Occipital lobe (tissue), 2 donors: ENCODE measurements around the gene MYO3B. TPM values are rescaled to one million over a fixed set of nuclear protein-coding genes. Genes with fewer than 3 reads are reported as not detected.
"Not testable (repeated sequence)": the region's sequence is repeated elsewhere in the genome, so short reads cannot be mapped to it uniquely, and the experiment has no call there.

ENCODE experiments used
- DNase-seq: peaks from one replicate; lab custom pipeline; 2025; lab: John Stamatoyannopoulos, UW
- total RNA-seq: library from RNA; depleted of rRNA; stranded (reverse); fragments of >200 nt; gene quantifications from one replicate; pipeline ENCODE4 v1.2.3, GENCODE V29; 2014

Gene MYO3B
- total RNA-seq, 1 donor from 2014 or later = 0.16 TPM

DNA sequence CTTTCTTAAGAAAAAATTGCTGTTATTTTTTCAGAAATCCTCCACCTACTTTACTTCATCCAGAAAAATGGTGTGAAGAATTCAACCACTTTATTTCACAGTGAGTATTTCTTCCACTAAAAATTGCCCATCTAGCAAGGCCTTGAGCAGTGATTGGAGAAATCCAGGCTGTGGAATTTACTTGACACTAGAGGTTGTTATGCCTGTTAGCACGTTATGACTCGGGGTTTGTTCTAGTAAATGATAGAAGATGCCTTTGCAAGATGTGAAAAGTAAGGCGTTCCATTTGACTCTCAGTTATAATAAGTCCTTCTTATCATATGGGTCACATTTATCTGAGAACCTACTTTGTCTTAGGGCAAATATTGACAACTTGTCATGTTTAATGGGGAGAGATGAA, 157.4 kb downstream of the MYO3B start:
- no peak for DNase-seq

DNA sequence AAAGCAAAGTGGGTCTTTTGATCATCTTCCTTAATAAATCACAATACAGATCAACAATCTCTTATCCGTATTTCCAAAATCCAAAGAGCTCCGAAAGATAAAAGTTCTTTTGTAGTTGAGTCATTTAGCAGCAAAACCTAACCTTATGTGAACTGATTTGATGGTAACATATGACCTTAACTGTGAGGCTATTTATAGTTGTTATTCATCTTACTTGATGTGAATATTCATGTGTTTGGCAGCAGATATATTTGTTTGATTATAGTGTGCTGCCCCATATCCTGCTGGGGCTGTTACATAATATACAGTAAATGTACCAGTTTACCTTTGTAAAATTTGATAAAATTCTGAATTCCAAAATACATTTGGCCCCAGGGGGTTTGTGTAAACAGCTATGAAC, 158.5 kb downstream of the MYO3B start:
- DNase-seq = no peak

DNA sequence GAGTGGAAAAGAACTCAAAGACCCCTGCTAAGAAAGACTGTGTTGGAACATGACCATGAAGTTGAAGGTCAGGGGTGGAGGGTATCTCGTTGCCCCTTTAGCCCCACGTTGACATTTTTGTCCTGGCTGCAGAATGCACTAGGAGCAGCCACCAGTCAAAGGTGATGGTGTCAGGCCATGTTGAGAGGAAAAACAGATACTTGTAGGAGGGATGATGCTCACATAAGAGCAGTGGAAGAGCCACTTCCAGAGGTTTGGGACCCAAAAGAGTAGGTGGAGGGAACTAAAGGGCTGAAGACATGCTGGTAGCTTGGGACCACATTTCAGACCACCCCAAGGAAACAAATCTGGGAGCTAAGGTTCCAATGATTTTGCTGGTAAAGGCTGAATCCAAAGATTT, 159.0 kb downstream of the MYO3B start:
- no peak for DNase-seq

DNA sequence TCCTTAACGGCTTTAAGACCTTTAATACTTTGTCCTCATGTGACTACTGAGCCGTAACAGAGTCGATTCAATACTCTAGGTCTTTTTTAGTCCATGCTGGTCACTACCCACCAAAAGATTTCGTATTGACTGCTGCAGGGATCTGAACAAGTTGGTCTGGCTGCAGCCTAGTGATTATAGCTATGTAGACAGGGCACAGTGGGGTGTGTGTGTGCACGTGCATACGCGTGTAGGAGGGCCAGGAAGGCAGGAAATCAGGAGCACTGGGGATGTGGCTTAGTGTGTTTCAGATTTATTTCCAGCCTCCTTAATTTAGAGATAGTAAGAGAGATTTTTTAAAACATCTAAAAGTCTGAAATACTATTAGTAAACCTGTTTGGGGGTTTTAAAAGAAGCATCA, 161.4 kb downstream of the MYO3B start:
- no peak for DNase-seq

DNA sequence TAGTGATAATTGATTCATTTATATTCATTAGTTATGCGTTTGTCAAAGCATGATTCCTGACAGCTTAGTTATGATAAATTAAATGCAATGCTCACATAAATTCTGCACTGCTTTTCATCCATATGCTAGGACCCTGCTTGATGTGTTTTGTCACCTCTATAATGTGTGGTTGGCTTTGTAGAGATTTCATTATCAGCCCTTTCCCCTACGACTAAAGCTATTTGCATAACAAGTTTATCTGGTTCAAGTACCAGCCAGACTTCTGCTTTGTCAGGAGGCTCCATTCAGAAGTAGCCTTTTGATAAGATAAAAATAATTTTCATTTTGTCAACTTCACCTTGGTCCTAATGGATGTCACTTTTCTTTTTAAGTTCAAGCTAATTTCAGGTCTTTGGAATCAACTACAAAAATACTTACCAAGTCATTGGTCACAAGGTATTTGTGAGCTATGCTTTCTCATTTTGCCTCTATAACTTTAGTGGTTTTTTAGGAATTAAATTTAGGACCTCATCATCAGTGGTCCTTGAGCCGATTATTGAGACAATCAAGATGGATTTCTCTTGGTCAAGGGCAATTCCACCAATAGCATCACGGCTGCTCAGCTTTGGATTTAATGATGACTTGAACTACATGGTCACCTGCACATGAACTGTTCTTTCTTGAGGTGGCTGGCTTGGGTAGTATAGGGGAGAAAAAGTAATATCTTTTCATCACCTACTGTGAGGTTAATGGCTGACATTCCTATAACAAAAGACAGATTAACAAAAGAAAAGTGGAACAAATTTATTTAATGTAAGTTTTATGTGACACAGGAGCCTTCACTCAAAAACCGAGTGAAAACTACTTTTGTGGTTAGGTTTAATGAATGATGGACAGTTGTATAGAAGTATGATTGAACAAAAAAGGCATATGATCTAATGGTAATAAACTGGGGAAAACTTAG, 162.1 kb downstream of the MYO3B start:
- DNase-seq = no peak

DNA sequence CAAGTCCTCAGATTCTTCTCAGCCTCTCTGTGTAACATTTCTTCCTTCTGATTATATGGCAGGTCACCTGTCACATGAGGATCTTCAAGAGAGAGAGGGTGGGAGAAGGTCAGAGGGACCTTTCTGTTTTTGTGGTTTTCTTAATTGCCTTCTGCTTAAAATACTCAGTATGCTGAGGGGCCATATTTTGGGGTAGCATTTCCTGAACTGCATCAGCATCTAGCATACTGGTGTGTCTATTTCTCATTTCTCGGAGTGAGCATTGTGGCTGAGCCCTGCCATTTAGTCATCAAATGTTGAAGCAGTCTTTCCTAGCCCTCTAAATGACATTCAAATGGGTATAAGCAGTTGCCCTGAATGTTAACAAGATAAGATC, 162.7 kb downstream of the MYO3B start:
- no peak for DNase-seq

DNA sequence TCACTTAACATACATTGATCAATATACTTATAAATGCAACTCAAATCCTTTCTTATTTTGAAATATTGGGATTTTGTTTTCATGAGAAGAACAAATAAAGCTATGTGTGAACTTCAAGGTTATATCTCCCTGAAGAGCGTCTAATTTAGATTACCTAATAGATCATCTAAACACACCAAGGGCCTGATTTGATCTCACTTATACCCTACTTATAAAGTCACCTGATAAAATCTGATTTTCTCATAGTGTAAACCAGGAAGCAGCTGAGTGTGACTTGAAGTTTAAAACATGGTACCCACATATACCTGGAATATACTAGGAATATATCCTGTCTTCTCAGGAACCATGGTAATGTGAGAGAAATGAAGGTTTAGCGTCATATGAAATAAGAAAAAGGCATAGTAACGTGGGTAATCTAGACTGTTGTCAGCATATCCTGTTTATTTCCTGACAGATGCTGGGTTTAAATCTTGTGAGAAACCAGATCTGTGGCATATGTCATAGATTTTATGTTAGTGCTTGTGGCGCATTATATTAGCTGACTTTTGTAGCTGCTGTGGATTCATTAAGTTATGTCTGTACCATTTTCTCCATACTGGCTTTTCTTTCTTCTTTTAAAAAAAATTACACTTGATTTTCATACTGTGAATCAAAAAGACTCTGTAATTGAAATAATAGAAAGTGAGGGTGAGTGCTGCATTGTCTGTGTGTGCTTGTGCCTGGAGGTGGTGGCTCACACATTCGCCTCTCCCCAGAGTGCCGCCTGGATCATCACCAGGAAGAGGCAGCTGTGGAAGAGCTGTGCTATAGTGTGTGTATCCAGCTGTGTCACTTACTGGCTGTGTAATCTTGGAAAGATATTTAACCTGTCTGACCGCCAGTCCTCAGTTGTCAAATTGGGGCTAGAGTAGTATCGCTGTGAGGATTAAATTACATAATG, 164.0 kb downstream of the MYO3B start:
- no peak for DNase-seq

DNA sequence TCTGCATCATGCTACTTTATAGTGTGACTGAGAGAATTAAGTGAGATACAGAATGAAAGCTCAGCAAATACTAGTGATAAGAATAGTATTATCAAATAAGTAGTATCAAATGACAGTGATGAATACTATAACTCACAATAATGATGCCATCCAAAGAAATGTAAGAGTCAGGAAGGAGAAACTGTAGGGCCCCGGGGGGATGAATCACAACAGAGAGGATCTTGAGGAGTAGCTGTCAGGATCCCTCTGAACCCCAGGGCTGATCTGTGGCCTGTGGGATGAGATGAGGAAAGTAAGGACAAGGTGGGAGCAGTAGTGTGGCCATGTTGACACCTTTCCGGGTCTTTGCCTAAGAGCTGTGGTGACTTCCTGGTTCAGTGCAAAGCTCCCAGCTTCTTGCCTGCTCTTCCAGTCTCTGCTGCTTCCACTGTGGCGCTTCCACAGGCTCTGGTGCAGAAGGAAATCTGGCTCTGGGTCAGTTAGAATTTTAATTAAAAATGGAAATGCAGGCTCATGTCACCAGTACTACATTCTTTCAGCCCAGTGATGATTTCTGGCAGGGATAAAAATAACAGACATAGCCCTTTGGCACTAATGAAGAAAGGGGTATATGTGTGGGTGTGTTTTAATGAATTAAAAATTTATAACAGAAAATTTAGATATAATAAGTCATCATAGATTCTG, 166.9 kb downstream of the MYO3B start:
- DNase-seq = no peak

DNA sequence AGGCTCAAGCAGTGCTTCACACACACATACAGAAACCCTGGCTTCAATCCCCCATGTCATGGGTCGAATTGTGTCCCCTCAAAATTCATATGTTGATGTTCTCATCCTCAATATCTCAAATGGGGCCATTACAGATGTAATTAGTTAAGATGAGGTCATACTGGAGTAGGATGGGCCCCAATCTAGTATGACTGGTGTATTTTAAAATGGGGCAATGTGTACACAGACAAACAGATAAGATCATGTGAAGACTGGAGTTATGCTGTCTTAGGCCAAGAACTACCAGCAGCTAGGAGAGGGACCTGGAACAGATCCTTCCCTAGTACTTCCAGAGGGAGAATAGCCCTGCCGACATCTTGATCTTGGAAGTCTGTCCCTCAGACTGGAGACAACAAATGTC, 167.7 kb downstream of the MYO3B start:
- no peak for DNase-seq

DNA sequence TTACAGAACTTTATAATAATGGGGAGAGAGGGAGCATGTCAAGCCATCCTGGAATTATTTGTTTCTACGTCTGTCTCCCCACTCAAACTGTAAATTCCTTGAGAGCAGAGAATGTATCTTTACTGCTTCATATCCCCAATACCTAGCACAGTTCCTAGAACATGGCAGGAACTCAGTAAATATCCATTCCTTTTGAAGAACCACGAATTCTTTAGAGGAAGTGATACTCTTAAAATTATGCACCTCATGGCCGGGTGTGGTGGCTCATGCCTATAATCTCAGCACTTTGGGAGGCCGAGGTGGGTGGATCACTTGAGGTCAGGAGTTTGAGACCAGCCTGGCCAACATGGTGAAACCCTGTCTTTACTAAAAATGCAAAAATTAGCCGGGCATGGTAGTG, 171.3 kb downstream of the MYO3B start:
- DNase-seq = not testable (repeated sequence)

DNA sequence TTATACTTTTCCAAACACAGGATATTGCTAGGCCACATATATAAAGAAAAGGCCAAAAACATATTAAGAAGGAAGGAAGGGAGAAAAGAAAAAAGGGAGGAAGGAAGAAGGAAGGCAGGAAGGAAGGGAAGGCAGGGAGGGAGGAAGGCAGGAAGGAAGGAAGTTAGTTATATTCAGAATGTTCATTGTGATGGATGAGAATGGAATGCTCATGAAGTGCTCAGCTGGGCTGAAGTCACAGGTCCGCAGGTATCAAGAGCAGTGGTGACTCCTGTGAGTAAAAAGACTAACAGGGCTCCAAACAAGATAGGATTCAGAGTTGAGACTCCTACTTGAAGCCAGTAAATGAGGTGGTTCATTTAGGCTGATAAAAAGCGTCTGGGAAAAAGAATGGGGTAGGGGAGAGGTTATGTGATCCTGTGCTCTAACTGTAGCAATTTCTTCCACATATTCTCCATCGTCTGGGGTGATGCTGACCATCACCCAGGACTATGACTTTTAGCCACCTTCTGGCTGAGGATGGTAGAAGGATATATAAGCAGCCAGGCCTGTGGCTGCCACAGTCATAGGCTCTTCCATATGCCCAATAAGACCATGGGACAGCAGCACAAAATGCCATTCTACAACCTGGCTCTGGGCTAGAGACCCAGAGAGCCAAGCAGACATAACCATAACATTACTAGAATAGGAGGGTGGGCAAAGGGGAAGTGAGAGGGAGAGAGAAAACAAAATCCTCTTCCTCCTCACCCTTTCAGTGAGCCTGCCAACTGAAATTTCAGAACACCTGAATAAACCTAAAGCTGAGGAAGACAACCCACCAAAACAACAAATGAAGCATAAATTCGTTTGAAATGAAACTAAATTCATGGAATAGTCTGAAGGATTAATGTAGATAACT, 173.2 kb downstream of the MYO3B start:
- no peak for DNase-seq

DNA sequence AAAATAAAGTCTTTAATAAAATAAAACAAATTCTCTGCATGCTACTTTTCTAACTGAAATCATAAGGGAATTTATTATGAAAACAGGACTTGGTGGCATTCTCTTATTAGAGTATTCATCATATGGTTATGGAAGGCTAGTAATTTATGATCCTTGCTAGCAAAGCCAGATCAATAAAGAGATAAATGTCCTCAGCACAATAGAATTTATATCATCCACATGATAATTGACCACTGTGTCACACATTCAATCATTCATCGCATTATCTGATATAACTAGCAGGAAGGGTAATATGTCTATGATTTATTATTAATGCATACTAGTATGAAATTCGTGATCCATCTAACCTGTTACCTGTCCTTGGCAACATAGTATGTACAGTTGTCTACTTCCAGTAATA, 175.8 kb downstream of the MYO3B start:
- no peak for DNase-seq

DNA sequence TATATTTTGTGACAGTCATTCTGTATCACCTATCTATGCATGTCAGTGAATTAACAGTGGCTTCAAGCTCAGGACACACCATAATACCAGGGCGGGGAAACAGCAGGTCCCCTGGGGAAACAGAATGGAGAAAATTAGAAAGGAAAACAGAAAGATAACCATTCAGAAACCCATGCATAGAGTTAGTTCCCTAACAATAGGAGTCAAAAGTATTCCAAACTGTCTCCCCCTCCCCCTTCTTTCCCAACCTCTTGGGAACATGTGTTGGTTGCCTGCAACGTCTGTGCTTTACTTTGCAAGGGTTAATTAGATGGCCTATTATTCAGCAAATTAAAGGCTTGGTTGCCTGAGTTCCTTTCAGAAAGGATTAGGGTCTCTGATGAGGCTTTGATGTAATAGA, 176.4 kb downstream of the MYO3B start:
- DNase-seq = no peak

DNA sequence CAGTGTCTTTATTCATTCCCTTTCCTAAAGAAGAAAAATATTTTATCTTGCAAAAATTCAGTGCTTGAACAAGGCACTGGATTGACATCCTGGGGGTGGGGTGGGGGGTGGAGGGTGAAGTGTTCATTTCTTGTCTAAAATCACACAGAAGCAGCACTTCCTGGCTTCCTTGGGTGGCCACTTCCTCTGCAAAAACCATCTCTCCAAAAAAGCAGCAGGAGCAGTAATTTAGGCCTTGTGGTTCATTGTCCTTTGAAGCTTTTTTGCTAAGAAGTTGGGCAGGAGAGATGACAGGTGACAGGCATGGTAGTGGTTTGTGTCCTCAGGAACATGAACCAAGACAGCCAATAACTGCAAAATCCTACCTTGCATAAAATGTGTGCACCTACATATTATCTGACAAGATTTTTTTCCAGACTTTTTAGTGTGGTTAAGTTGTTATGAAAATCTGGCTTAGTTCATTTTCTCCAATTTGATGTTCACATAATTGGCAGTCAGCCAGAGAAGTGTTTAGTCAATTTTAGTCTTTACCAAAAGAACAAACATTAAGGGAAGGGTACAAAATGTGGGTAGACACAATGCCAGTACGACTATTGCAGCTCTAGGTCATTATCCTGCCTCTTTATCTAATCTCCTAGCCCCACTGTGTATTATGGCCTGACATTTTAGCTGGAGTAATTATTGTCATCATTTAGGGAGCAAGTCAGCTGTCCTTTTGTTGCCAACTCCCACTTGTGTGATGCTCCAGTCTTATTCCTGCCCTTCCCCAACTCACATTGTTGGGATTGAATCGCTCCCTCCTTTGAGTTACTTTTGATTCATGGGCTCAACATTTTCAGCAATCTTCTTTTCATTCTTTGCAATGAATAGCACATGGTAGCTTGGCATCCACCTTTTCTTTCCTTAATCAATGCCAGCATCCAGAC, 177.2 kb downstream of the MYO3B start:
- no peak for DNase-seq

DNA sequence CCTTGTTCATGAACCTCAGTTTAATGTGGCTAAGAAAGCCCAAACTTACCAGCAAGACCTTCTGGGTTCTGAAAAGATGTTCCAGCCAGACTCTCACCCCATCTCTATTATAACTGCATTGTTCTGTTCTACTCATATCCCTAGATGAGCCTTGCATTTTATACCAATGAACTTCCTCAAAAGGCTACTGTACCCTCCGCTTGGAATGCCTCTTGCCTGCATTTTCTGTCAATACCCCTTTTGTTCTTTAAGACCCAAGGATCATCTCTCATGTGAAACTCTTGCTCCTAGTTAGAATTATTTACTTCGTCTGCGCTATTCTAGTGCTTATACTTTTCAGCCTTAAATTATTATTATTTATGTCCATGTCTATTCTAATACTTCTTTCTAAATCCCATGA, 181.5 kb downstream of the MYO3B start:
- no peak for DNase-seq

DNA sequence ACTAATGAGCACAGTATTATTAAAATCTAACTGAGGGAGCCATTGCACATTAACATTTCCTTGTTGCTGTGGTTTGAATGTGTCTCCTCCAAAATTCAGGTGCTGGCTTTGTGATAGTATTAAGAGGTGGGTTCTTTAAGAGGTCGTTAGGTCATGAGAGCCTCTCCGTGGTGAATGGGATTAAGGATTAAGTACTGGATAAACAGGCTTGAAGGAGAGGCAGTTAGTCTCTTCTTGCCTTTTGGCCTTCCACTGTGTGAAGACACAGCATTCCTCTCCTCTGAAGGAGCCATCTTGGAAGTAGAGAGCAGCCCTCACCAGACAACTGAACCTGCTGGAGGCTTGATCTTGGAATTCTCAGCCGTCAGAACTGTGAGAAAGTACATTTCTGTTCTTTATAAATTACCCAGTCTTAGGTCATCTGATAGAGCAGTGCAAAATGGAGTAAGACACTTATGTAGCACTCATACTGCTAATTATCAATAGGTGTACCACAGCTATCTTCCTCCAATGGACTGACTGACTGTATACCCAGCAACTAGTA, 182.7 kb downstream of the MYO3B start:
- DNase-seq = no peak

DNA sequence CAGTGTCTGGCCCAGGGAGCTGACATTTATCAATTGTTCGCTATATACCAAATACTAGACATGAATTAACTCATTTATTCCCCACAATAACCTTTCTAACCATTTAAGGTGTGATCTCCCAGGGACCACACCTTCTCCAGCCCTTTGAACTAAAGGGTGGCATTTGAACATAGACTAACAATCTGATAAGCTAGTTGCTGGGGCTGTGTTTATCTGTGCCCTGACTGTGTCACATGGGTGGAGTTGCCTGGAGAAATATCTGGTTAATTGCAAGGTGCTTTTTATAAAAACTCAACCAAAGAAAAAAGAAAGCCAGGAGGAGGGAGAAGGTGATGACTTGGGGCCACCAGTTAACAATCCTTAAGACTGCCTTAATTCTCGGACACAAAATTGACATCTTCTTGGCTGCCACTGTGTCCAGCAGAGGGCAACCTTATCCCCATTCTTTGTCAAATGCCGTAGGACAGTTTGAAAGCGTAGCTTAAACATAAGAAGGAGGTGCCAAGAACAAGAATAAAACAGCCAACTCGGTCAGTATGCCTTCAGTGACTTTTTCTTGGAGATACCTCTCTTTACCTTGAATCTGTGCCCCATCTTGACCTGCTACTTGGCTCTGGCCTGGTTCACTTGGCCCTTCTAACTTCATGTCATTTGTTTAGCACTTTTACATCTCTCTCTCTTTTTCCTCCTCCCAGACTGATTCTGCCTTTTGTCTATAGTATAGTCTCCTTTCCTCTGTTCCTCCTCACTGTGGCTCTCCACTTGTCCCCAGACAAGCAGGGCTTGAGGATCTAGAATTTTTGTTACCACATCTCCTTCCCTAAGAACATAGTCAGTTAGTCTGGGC, 183.4 kb downstream of the MYO3B start:
- no peak for DNase-seq

DNA sequence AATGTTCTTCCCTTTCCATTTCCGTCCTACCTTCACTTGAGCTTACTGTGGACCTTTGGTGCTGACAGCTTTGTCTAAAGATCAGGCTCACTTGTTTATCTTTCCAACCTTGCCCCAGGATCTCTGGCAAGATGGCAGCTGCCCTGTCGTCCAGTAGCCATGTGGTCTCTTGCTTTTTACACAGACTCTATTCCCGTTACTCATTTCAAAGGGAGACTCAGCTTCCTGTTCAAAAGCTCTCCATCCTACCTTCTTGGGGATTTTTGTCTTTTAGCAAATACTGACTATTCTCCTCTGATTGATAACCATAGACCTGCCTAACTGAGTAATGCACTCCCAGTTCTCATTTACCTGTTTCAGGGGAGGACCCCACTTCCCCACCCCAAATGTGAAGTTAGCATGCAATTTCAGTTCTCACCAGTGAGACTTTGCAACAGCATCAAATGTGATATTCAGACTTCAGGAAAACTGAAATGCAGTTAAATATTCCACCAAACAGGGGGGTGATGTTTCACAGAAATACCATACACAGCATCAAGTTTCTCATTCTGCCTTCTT, 184.4 kb downstream of the MYO3B start:
- DNase-seq = no peak
